ENCODE data around the gene LRRC38.
"Not testable (repeated sequence)": the region's sequence is repeated elsewhere in the genome, so short reads cannot be mapped to it uniquely, and the experiment has no call there.

DNA sequence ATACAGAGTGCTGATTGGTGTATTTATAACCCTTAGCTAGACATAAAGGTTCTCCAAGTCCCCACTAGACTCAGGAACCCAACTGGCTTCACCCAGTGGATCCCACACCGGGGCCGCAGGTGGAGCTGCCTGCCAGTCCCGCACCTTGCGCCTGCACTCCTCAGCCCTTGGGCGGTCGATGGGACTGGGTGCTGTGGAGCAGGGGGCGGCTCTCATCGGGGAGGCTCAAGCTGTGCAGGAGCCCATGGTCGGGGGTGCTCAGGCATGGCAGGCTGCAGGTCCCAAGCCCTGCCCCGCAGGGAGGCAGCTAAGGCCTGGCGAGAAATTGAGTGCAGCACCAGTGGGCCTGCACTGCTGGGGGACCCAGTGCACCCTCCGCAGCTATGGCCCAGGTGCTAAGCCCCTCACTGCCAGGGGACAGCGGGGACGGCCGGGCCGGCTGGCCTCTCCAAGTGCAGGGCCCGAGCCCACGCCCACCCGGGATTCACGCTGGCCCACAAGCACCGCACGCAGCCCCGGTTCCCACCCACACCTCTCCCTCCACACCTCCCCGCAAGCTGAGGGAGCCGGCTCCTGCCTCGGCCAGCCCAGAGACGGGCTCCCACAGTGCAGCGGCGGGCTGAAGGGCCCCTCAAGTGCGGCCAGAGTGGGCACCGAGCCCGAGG is 80.0 kb downstream of the LRRC38 start:
- not testable (repeated sequence) for TF ChIP-seq CTBP1 (IDR thresholded peaks at IDR 0.05; ENCODE audit: borderline replicate concordance); FOXM1 (IDR thresholded peaks at IDR 0.05; ENCODE audit: borderline replicate concordance); TARDBP (IDR thresholded peaks at IDR 0.05); BHLHE40 (IDR thresholded peaks at IDR 0.05; ENCODE audit: borderline replicate concordance); SP1 (IDR thresholded peaks at IDR 0.05); SUZ12 (IDR thresholded peaks at IDR 0.05); LEF1 (IDR thresholded peaks at IDR 0.05; ENCODE audit: borderline replicate concordance); ELF4 (IDR thresholded peaks at IDR 0.05); NFRKB (IDR thresholded peaks at IDR 0.05); FOXA1 (IDR thresholded peaks at IDR 0.05)

All from HEK293T (cell line).